ENCODE results near the gene SLC16A6. TPM values are rescaled to one million over a fixed set of nuclear protein-coding genes. Genes with fewer than 3 reads are reported as not detected.
"Not testable (repeated sequence)": the region's sequence is repeated elsewhere in the genome, so short reads cannot be mapped to it uniquely, and the experiment has no call there.

SLC16A6 gene
- total and polyA plus RNA-seq, 9 donors, result 0.12 to 11.3 (median 1.1) TPM

- H3K4me3 ChIP-seq; DNase-seq; H3K9me3 ChIP-seq; H3K27ac ChIP-seq; H3K4me1 ChIP-seq (ENCODE audit: insufficient read depth); H3K27me3 ChIP-seq; intact Hi-C loops (cut with DNase I); H3K36me3 ChIP-seq: not testable (repeated sequence)
- 89 to 93% (median 91%) methylated on average over 12 of the region's 12 CpGs for WGBS, 3 donors
These were observed 56.1 kb downstream of the SLC16A6 start for GRCh38 chr17:68234726-68235335.

- WGBS, 3 donors, result 61 to 91% (median 88%) methylated on average over 1 of the region's 1 CpG
- intact Hi-C loops (cut with DNase I); DNase-seq; H3K9me3 ChIP-seq; H3K27ac ChIP-seq; H3K27me3 ChIP-seq; H3K4me1 ChIP-seq (ENCODE audit: insufficient read depth); H3K36me3 ChIP-seq; H3K4me3 ChIP-seq: not testable (repeated sequence)
These were observed 58.2 kb downstream of the SLC16A6 start for GRCh38 chr17:68232741-68233140.

- H3K9me3 ChIP-seq, result no peaks in the 10 kb centered on the region
- H3K27ac ChIP-seq, result no peak overlapping the region
- H3K27me3 ChIP-seq, result no peaks in the 10 kb centered on the region
- 94 to 97% (median 97%) methylated on average over 1 of the region's 1 CpG for WGBS, 3 donors
- TF ChIP-seq POLR2A (IDR thresholded peaks at IDR 0.05) (no peak), CTCF (IDR thresholded peaks at IDR 0.05) (no peak), EP300 (IDR thresholded peaks at IDR 0.05) (no peak)
- no peaks in the 10 kb centered on the region for H3K36me3 ChIP-seq
- intact Hi-C loops (cut with DNase I), result no loop called here
- no peak for DNase-seq
- H3K4me3 ChIP-seq, result no peak overlapping the region
- H3K4me1 ChIP-seq (ENCODE audit: insufficient read depth), result no peaks in the 10 kb centered on the region
These were observed 59.4 kb downstream of the SLC16A6 start for GRCh38 chr17:68231541-68231940.

GRCh38 chr17:68231131-68231530 is 59.8 kb downstream of the SLC16A6 start:
- H3K4me3 ChIP-seq; DNase-seq; H3K36me3 ChIP-seq; intact Hi-C loops (cut with DNase I); H3K27me3 ChIP-seq; H3K4me1 ChIP-seq (ENCODE audit: insufficient read depth); H3K9me3 ChIP-seq; H3K27ac ChIP-seq: not testable (repeated sequence)
- WGBS, 3 donors, result 94 to 99% (median 95%) methylated on average over 4 of the region's 4 CpGs

- DNase-seq, result no peak
- Histone ChIP-seq H3K36me3 (no peaks in the 10 kb centered on the region), H3K4me1 (ENCODE audit: insufficient read depth) (no peaks in the 10 kb centered on the region), H3K27ac (no peak overlapping the region), H3K4me3 (no peak overlapping the region), H3K9me3 (no peaks in the 10 kb centered on the region), H3K27me3 (no peaks in the 10 kb centered on the region)
- intact Hi-C loops (cut with DNase I), result no loop called here
- TF ChIP-seq CTCF (IDR thresholded peaks at IDR 0.05), result no peak
- WGBS, 3 donors, result 84 to 92% (median 90%) methylated on average over 8 of the region's 8 CpGs
These were observed 61.3 kb downstream of the SLC16A6 start for GRCh38 chr17:68229619-68230018.

- Histone ChIP-seq H3K27me3 (no peaks in the 10 kb centered on the region), H3K27ac (no peak overlapping the region), H3K4me3 (no peak overlapping the region), H3K4me1 (ENCODE audit: insufficient read depth) (no peaks in the 10 kb centered on the region), H3K36me3 (no peaks in the 10 kb centered on the region), H3K9me3 (no peaks in the 10 kb centered on the region)
- no peak for TF ChIP-seq POLR2A (IDR thresholded peaks at IDR 0.05)
- TF ChIP-seq CTCF (IDR thresholded peaks at IDR 0.05), result no peak
- no peak for TF ChIP-seq EP300 (IDR thresholded peaks at IDR 0.05)
- intact Hi-C loops (cut with DNase I), result no loop called here
- DNase-seq, result no peak
- WGBS, 3 donors, result 87 to 91% (median 88%) methylated on average over 17 of the region's 17 CpGs
These were observed 61.9 kb downstream of the SLC16A6 start for GRCh38 chr17:68228817-68229570.

- 83 to 85% (median 85%) methylated on average over 9 of the region's 9 CpGs for WGBS, 3 donors
- H3K27me3 ChIP-seq; intact Hi-C loops (cut with DNase I); H3K27ac ChIP-seq; H3K9me3 ChIP-seq; DNase-seq; H3K36me3 ChIP-seq; H3K4me1 ChIP-seq (ENCODE audit: insufficient read depth); H3K4me3 ChIP-seq: not testable (repeated sequence)
These were observed 62.8 kb downstream of the SLC16A6 start for GRCh38 chr17:68228039-68228680.

GRCh38 chr17:68225055-68225454 is 65.9 kb downstream of the SLC16A6 start:
- H3K36me3 ChIP-seq; H3K4me1 ChIP-seq (ENCODE audit: insufficient read depth); H3K4me3 ChIP-seq; H3K27me3 ChIP-seq; H3K27ac ChIP-seq; intact Hi-C loops (cut with DNase I); H3K9me3 ChIP-seq; DNase-seq: not testable (repeated sequence)
- WGBS, 3 donors, result 75 to 81% (median 77%) methylated on average over 4 of the region's 4 CpGs
